Stimulated activated CD8-positive, alpha-beta memory T cell treated with anti-CD3 and anti-CD28 coated beads, Interleukin-7, amount 100 ng/mL, for 1 hour (primary cell): Measurements from ENCODE around the gene MED16.
"Not testable (repeated sequence)": the region's sequence is repeated elsewhere in the genome, so short reads cannot be mapped to it uniquely, and the experiment has no call there.

Experiments
- DNase-seq, 2 donors: peaks; one replicate each; pipeline ENCODE4 v3.0.0-alpha.2; 2020; ENCODE audit warnings: low read depth in 2 of 2

MED16 gene

GRCh38 chr19:907183-907853, 14.3 kb upstream of the MED16 start:
- no peak for DNase-seq

GRCh38 chr19:906480-906879, 13.5 kb upstream of the MED16 start:
- DNase-seq: no peak

- DNase-seq: no peak
Observed at GRCh38 chr19:904545-904944, 11.6 kb upstream of the MED16 start.

GRCh38 chr19:903266-903797, 10.3 kb upstream of the MED16 start:
- no peak for DNase-seq

- no peak for DNase-seq
Observed at GRCh38 chr19:902446-903226, 9.6 kb upstream of the MED16 start.

GRCh38 chr19:902093-902370, 9.0 kb upstream of the MED16 start:
- DNase-seq: no peak

- no peak for DNase-seq
Observed at GRCh38 chr19:901216-902092, 8.5 kb upstream of the MED16 start.

GRCh38 chr19:900302-901111, 7.5 kb upstream of the MED16 start:
- DNase-seq: no peak

- no peak for DNase-seq
Observed at GRCh38 chr19:900043-900301, 7.0 kb upstream of the MED16 start.

GRCh38 chr19:899336-900042, 6.5 kb upstream of the MED16 start:
- no peak for DNase-seq

- no peak for DNase-seq
Observed at GRCh38 chr19:898663-899062, 5.7 kb upstream of the MED16 start.

- DNase-seq: no peak
Observed at GRCh38 chr19:897442-898039, 4.6 kb upstream of the MED16 start.

GRCh38 chr19:896999-897398, 4.0 kb upstream of the MED16 start:
- no peak for DNase-seq

GRCh38 chr19:896434-896833, 3.4 kb upstream of the MED16 start:
- DNase-seq: no peak

- DNase-seq: no peak
Observed at GRCh38 chr19:892243-892893, 619 bp downstream of the MED16 start.

GRCh38 chr19:891421-892200, 1.4 kb downstream of the MED16 start:
- not testable (repeated sequence) for DNase-seq

GRCh38 chr19:890831-891230, 2.2 kb downstream of the MED16 start:
- no peak for DNase-seq

GRCh38 chr19:889662-890295, 3.2 kb downstream of the MED16 start:
- DNase-seq: no peak
